ENCODE results near the gene PRPH. TPM values are rescaled to one million over a fixed set of nuclear protein-coding genes. Genes with fewer than 3 reads are reported as not detected.

Gene PRPH
- total and polyA plus RNA-seq, 9 donors: 0.15 to 1.8 (median 0.34) TPM

DNA sequence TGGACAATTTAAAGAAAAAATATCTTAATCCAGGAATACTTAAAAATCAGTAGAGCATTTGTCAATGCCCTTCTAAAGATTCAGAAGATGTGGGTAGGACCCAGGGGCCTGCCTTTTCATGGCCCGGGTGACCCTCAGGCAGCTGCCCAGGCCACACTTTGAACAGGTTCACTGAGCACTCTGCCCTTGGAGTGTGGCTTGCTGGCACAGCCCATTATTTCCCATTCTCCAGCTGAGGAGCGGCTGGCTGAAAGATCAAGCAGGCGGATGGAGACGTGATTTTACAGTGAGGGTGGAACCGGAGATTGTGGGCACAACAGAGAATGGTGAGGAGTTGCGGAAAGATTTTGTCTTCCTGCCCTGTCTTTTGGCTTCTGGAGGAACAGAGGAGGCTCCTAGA, 7.1 kb upstream of the PRPH start:
- H3K9me3 ChIP-seq: no peaks in the 10 kb centered on the region
- no peak overlapping the region for H3K27ac ChIP-seq
- DNase-seq: no peak
- 40 to 52% (median 45%) methylated on average over 6 of the region's 6 CpGs for WGBS, 3 donors
- TF ChIP-seq EP300 (IDR thresholded peaks at IDR 0.05) (no peak), POLR2A (IDR thresholded peaks at IDR 0.05) (no peak)
- TF ChIP-seq, protein P1, sequence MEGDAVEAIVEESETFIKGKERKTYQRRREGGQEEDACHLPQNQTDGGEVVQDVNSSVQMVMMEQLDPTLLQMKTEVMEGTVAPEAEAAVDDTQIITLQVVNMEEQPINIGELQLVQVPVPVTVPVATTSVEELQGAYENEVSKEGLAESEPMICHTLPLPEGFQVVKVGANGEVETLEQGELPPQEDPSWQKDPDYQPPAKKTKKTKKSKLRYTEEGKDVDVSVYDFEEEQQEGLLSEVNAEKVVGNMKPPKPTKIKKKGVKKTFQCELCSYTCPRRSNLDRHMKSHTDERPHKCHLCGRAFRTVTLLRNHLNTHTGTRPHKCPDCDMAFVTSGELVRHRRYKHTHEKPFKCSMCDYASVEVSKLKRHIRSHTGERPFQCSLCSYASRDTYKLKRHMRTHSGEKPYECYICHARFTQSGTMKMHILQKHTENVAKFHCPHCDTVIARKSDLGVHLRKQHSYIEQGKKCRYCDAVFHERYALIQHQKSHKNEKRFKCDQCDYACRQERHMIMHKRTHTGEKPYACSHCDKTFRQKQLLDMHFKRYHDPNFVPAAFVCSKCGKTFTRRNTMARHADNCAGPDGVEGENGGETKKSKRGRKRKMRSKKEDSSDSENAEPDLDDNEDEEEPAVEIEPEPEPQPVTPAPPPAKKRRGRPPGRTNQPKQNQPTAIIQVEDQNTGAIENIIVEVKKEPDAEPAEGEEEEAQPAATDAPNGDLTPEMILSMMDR (IDR thresholded peaks at IDR 0.05): no peak
- no peak overlapping the region for H3K4me3 ChIP-seq
- intact Hi-C loops (cut with DNase I): loop anchor here in 1 of 4 donors (10.0 kb wide), 1 partner anchor 237 kb away; no protein-coding TSS in a partner anchor
- no peaks in the 10 kb centered on the region for H3K36me3 ChIP-seq
- no peaks in the 10 kb centered on the region for H3K27me3 ChIP-seq
- no peaks in the 10 kb centered on the region for H3K4me1 ChIP-seq (ENCODE audit: insufficient read depth)

DNA sequence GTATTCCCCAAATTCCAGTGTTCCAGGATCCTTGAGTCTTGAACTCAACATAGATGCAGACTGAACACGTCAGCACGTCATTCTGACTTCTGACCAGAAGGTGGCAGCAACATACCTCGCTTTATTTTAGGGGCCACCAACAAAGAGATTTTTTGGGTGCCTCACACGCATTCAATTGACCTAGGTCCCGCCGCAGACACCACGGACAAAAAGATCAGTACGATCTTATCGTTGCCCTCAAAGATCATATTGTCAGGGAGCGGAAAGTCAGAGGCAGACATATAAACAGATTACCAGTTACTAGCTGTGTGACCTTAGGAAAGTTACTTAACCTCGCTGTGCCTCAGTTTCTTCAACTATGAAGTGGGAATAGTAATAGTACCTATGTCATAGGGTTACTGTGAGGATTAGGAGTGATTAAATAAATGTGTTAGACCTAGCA, 6.5 kb upstream of the PRPH start:
- intact Hi-C loops (cut with DNase I): loop anchor here in 1 of 4 donors (10.0 kb wide), 1 partner anchor 236 kb away; no protein-coding TSS in a partner anchor
- Histone ChIP-seq H3K9me3 (no peaks in the 10 kb centered on the region), H3K27ac (no peak overlapping the region), H3K4me3 (no peak overlapping the region), H3K36me3 (no peaks in the 10 kb centered on the region), H3K4me1 (ENCODE audit: insufficient read depth) (no peaks in the 10 kb centered on the region), H3K27me3 (no peaks in the 10 kb centered on the region)
- peak in 4 of 5 donors; percentile 55 to 64 (median 60) for DNase-seq
- WGBS, 3 donors: 8 to 9% (median 9%) methylated on average over 11 of the region's 11 CpGs
- TF ChIP-seq, protein P1 (IDR thresholded peaks at IDR 0.05): peak; percentile 65 to 67 (median 66)
- TF ChIP-seq EP300 (IDR thresholded peaks at IDR 0.05): no peak

DNA sequence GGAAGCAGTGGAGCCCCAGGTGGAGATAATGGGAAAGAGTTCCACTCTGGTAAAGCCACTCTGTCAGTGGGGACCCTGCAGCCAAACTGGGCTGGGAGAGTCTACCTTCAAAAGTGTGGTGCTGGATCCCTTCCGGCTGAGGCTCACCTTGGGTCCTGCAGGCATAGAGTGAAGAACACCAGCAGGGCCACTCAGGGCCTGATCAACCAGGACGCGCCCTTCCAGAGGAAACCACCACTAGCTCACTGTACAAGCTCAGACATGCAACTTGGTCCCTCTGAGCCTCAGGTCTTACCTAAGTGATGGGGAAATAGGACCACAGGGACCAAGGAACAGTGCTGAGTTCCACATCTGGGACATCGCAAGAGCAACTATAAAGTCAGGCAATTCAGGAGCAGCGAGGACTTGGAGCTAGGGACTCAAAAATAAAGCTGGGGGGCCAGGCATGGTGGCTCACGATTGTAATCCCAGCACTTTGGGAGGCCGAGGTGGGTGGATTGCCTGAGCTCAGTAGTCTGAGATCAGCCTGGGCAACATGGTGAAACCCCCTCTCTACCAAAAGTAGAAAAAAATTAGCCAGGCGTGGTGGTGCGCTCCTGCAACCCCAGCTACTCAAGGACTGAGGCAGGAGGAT, 5.9 kb upstream of the PRPH start:
- DNase-seq: no peak
- WGBS, 3 donors: 80 to 85% (median 84%) methylated on average over 9 of the region's 9 CpGs
- no peak overlapping the region for H3K4me3 ChIP-seq
- H3K4me1 ChIP-seq (ENCODE audit: insufficient read depth): no peaks in the 10 kb centered on the region
- TF ChIP-seq POLR2A (IDR thresholded peaks at IDR 0.05) (no peak), EP300 (IDR thresholded peaks at IDR 0.05) (no peak)
- TF ChIP-seq, protein P1 (IDR thresholded peaks at IDR 0.05): no peak
- no peaks in the 10 kb centered on the region for H3K9me3 ChIP-seq
- intact Hi-C loops (cut with DNase I): loop anchor here in 1 of 4 donors (10.0 kb wide), 1 partner anchor 236 kb away; no protein-coding TSS in a partner anchor
- no peak overlapping the region for H3K27ac ChIP-seq
- no peaks in the 10 kb centered on the region for H3K36me3 ChIP-seq
- no peaks in the 10 kb centered on the region for H3K27me3 ChIP-seq

DNA sequence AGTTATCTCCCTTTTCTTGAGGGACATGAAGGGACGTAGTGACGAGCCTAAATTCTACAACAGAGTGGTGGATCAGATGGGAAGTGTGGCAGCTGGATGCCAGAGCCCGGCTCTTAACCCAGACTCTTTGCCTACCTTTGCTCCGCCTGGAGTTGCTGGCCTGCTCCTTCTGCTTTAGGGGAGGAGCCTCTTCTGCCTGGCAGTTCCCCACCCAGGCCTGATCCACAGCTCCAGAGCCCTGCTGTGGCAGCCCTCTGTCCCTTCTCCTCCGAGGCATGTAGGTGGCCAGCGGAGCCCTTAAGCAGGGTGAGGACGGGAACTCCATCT, 2.3 kb upstream of the PRPH start:
- H3K36me3 ChIP-seq: no peaks in the 10 kb centered on the region
- TF ChIP-seq EP300 (IDR thresholded peaks at IDR 0.05): no peak
- TF ChIP-seq POLR2A (IDR thresholded peaks at IDR 0.05): no peak
- TF ChIP-seq, protein P1 (IDR thresholded peaks at IDR 0.05): no peak
- peaks cover 8% of the 10 kb centered on the region for H3K4me1 ChIP-seq (ENCODE audit: insufficient read depth)
- H3K9me3 ChIP-seq: no peaks in the 10 kb centered on the region
- intact Hi-C loops (cut with DNase I): loop anchor here in 2 of 4 donors (10.0 kb wide), 1 partner anchor 222 kb away; no protein-coding TSS in a partner anchor
- H3K27me3 ChIP-seq: peaks cover 5% of the 10 kb centered on the region
- no peak for DNase-seq
- no peak overlapping the region for H3K27ac ChIP-seq
- 56 to 83% (median 75%) methylated on average over 7 of the region's 7 CpGs for WGBS, 3 donors
- no peak overlapping the region for H3K4me3 ChIP-seq
